ENCODE results near the gene KRTAP4-8. TPM values are rescaled to one million over a fixed set of nuclear protein-coding genes. Genes with fewer than 3 reads are reported as not detected.
"Not testable (repeated sequence)": the region's sequence is repeated elsewhere in the genome, so short reads cannot be mapped to it uniquely, and the experiment has no call there.

Gene KRTAP4-8
- total and polyA plus RNA-seq, 12 donors: not detected

GRCh38 chr17:41118721-41119120 is 20.8 kb upstream of the KRTAP4-8 start:
- H3K36me3 ChIP-seq (replicated peaks in 1 of 2): no peaks in the 10 kb centered on the region
- 84 to 90% (median 85%) methylated on average over 4 of the region's 4 CpGs for WGBS, 4 donors

GRCh38 chr17:41117846-41118386 is 20.0 kb upstream of the KRTAP4-8 start, which contains the start of gene KRTAP4-11:
TSS of gene KRTAP4-11 (minus strand) at chr17:41118373. CDS start at chr17:41118315, 58 bp downstream.
- H3K4me3 ChIP-seq; H3K9me3 ChIP-seq (replicated peaks in 1 of 3): not testable (repeated sequence)

More at GRCh38 chr17:41118721-41119120, 20.8 kb upstream of the KRTAP4-8 start:
- Histone ChIP-seq H3K4me3 (no peak overlapping the region), H3K9me3 (replicated peaks in 1 of 3) (no peaks in the 10 kb centered on the region), H3K27ac (no peak overlapping the region), H3K27me3 (peaks cover 3% of the 10 kb centered on the region), H3K4me1 (replicated peaks in 1 of 2) (no peaks in the 10 kb centered on the region)
- no peak for DNase-seq
- TF ChIP-seq POLR2A (IDR thresholded peaks at IDR 0.05) (no peak), CTCF (IDR thresholded peaks at IDR 0.05) (no peak)
- intact Hi-C loops (cut with DNase I): no loop called here

GRCh38 chr17:41116297-41116696 is 18.4 kb upstream of the KRTAP4-8 start:
- DNase-seq: no peak
- Histone ChIP-seq H3K4me3 (no peak overlapping the region), H3K27ac (no peak overlapping the region), H3K27me3 (peaks cover 3% of the 10 kb centered on the region), H3K4me1 (replicated peaks in 1 of 2) (no peaks in the 10 kb centered on the region), H3K36me3 (replicated peaks in 1 of 2) (no peaks in the 10 kb centered on the region), H3K9me3 (replicated peaks in 1 of 3) (peaks cover 0 to 5% (median 0%) of the 10 kb centered on the region in 3 donors)
- TF ChIP-seq CTCF (IDR thresholded peaks at IDR 0.05): no peak
- TF ChIP-seq POLR2A (IDR thresholded peaks at IDR 0.05): no peak
- WGBS, 4 donors: 51 to 69% (median 57%) methylated on average over 5 of the region's 5 CpGs
- intact Hi-C loops (cut with DNase I): no loop called here

More at GRCh38 chr17:41117846-41118386, 20.0 kb upstream of the KRTAP4-8 start, which contains the start of gene KRTAP4-11:
- 69 to 100% (median 81%) methylated on average over 1 to 10 of the region's 10 CpGs for WGBS, 4 donors
- H3K27me3 ChIP-seq; H3K27ac ChIP-seq; DNase-seq; H3K4me1 ChIP-seq (replicated peaks in 1 of 2); intact Hi-C loops (cut with DNase I); H3K36me3 ChIP-seq (replicated peaks in 1 of 2): not testable (repeated sequence)

- no peak for DNase-seq
- no peaks in the 10 kb centered on the region for H3K27me3 ChIP-seq
- 64 to 77% (median 71%) methylated on average over 2 of the region's 2 CpGs for WGBS, 4 donors
- H3K36me3 ChIP-seq (replicated peaks in 1 of 2): no peaks in the 10 kb centered on the region
- peaks cover 0 to 5% (median 0%) of the 10 kb centered on the region in 3 donors for H3K9me3 ChIP-seq (replicated peaks in 1 of 3)
- H3K4me3 ChIP-seq: no peak overlapping the region
- intact Hi-C loops (cut with DNase I): no loop called here
- TF ChIP-seq POLR2A (IDR thresholded peaks at IDR 0.05): no peak
- no peak for TF ChIP-seq CTCF (IDR thresholded peaks at IDR 0.05)
- no peak overlapping the region for H3K27ac ChIP-seq
- H3K4me1 ChIP-seq (replicated peaks in 1 of 2): no peaks in the 10 kb centered on the region
These were observed 13.4 kb upstream of the KRTAP4-8 start for GRCh38 chr17:41111151-41111885.

- H3K36me3 ChIP-seq (replicated peaks in 1 of 2): not testable (repeated sequence)
These were observed 10.9 kb upstream of the KRTAP4-8 start for GRCh38 chr17:41108728-41109386.

More at GRCh38 chr17:41108728-41109386, 10.9 kb upstream of the KRTAP4-8 start:
- intact Hi-C loops (cut with DNase I); DNase-seq; H3K9me3 ChIP-seq (replicated peaks in 1 of 3); H3K4me1 ChIP-seq (replicated peaks in 1 of 2); H3K4me3 ChIP-seq; H3K27ac ChIP-seq; H3K27me3 ChIP-seq: not testable (repeated sequence)
- 0 to 61% (median 21%) methylated on average over 1 of the region's 1 CpG for WGBS, 4 donors

Measured in adrenal gland (tissue), 12 donors.